Trophoblast cell (in vitro differentiated cells and primary cell): ENCODE measurements around the gene POLR3E.
"Not testable (repeated sequence)": the region's sequence is repeated elsewhere in the genome, so short reads cannot be mapped to it uniquely, and the experiment has no call there.

Experiments used
- DNase-seq, 2 donors: peaks; one replicate each; pipeline ENCODE4 v3.0.0-alpha.2; 2016
- H2AFZ ChIP-seq: 2 replicates; pipeline ENCODE4 v1.6.1; 2013; ENCODE audit warnings: low read length, moderate library complexity, mild to moderate bottlenecking; ENCODE audit not compliant: insufficient read depth, poor library complexity
- H2AK5ac ChIP-seq: 2 replicates; pipeline ENCODE4 v1.6.1; 2013; ENCODE audit warnings: mild to moderate bottlenecking, low read length
- H2BK120ac ChIP-seq: 2 replicates; pipeline ENCODE4 v1.6.1; 2013; ENCODE audit warnings: low read length, mild to moderate bottlenecking, moderate library complexity; ENCODE audit not compliant: insufficient read depth, poor library complexity
- H2BK12ac ChIP-seq: 2 replicates; pipeline ENCODE4 v1.6.1; 2013; ENCODE audit warnings: mild to moderate bottlenecking, low read length, moderate library complexity
- H2BK5ac ChIP-seq: 2 replicates; pipeline ENCODE4 v1.6.1; 2013; ENCODE audit warnings: low read length, low read depth, moderate library complexity, mild to moderate bottlenecking; ENCODE audit not compliant: poor library complexity
- H3K14ac ChIP-seq: 2 replicates; pipeline ENCODE4 v1.6.1; 2013; ENCODE audit warnings: mild to moderate bottlenecking, low read length
- H3K18ac ChIP-seq: 2 replicates; pipeline ENCODE4 v1.6.1; 2013; ENCODE audit warnings: mild to moderate bottlenecking, low read length
- H3K23ac ChIP-seq: 2 replicates; pipeline ENCODE4 v1.6.1; 2013; ENCODE audit warnings: low read length
- H3K27ac ChIP-seq: 2 replicates; pipeline ENCODE4 v1.5.1; 2013; ENCODE audit warnings: low read depth, mild to moderate bottlenecking, inconsistent platforms, low read length, moderate library complexity
- H3K27me3 ChIP-seq: 2 replicates; pipeline ENCODE4 v1.6.1; 2013; ENCODE audit warnings: inconsistent platforms, mild to moderate bottlenecking, low read length, moderate library complexity; ENCODE audit not compliant: insufficient read depth
- H3K36me3 ChIP-seq, 2 experiments: 1 replicate in 1 of 2; 2 replicates in 1 of 2; pipeline ENCODE4 v1.6.1; 2013; ENCODE audit warnings: low read length in 2 of 2, mild to moderate bottlenecking in 2 of 2, moderate library complexity in 1 of 2; ENCODE audit not compliant: insufficient read depth in 2 of 2, control insufficient read depth in 1 of 2
- H3K4ac ChIP-seq: 2 replicates; pipeline ENCODE4 v1.6.1; 2013; ENCODE audit warnings: low read depth, mild to moderate bottlenecking, low read length, moderate library complexity
- H3K4me1 ChIP-seq, 2 experiments: 1 replicate in 1 of 2; 2 replicates in 1 of 2; pipeline ENCODE4 v1.6.1; 2013; ENCODE audit warnings: low read length in 2 of 2, mild to moderate bottlenecking in 2 of 2, moderate library complexity in 1 of 2; ENCODE audit not compliant: insufficient read depth in 2 of 2, control insufficient read depth in 1 of 2
- H3K4me2 ChIP-seq: 2 replicates; pipeline ENCODE4 v1.6.1; 2013; ENCODE audit warnings: inconsistent platforms, mild to moderate bottlenecking, low read length, moderate library complexity
- H3K4me3 ChIP-seq: 2 replicates; pipeline ENCODE4 v1.5.1; 2013; ENCODE audit warnings: mild to moderate bottlenecking, low read depth, low read length, inconsistent platforms
- H3K79me1 ChIP-seq: one replicate; pipeline ENCODE4 v1.6.1; 2013; ENCODE audit warnings: low read length
- H3K79me2 ChIP-seq: 2 replicates; pipeline ENCODE4 v1.6.1; 2013; ENCODE audit warnings: low read length, mild to moderate bottlenecking; ENCODE audit not compliant: control insufficient read depth, insufficient read depth, poor library complexity
- H3K9ac ChIP-seq: 2 replicates; pipeline ENCODE4 v1.6.1; 2013; ENCODE audit warnings: mild to moderate bottlenecking, low read length
- H3K9me3 ChIP-seq: 2 replicates; pipeline ENCODE4 v1.6.1; 2013; ENCODE audit warnings: low read depth, mild to moderate bottlenecking, control low read depth, inconsistent platforms, low read length; ENCODE audit not compliant: insufficient read depth
- H4K12ac ChIP-seq: 2 replicates; pipeline ENCODE4 v1.6.1; 2013; ENCODE audit warnings: low read depth, mild to moderate bottlenecking, low read length, moderate library complexity
- H4K8ac ChIP-seq: 2 replicates; pipeline ENCODE4 v1.6.1; 2013; ENCODE audit warnings: low read depth, mild to moderate bottlenecking, low read length, moderate library complexity
- H4K91ac ChIP-seq: one replicate; pipeline ENCODE4 v1.6.1; 2013; ENCODE audit warnings: low read depth, mild to moderate bottlenecking, low read length, moderate library complexity
- WGBS: extraction: QIAGEN DNeasy Blood & Tissue Kit; methylation state at CpG from one replicate; pipeline ENCODE4 v1.1.7; 2013; ENCODE audit warnings: missing lambda C conversion rate; ENCODE audit not compliant: insufficient read length, insufficient coverage; ENCODE audit errors: extremely low coverage; 5-methylcytosine and 5-hydroxymethylcytosine counted together

POLR3E gene

GRCh38 chr16:22368200-22368826, 71.1 kb downstream of the POLR3E start:
- not testable (repeated sequence) for H3K79me1 ChIP-seq, H2AFZ ChIP-seq, H3K36me3 ChIP-seq, H3K18ac ChIP-seq, H3K14ac ChIP-seq, DNase-seq, H3K9ac ChIP-seq, H3K4me3 ChIP-seq, H4K12ac ChIP-seq, H2BK120ac ChIP-seq, H2AK5ac ChIP-seq, H2BK12ac ChIP-seq, H3K79me2 ChIP-seq, H4K8ac ChIP-seq, H3K9me3 ChIP-seq, H2BK5ac ChIP-seq, H4K91ac ChIP-seq, H3K27ac ChIP-seq, H3K23ac ChIP-seq, H3K4me2 ChIP-seq, H3K27me3 ChIP-seq
- Histone ChIP-seq H3K4ac (peak overlapping the region; percentile 64), H3K4me1 (peaks cover 2 to 17% of the 10 kb centered on the region in 2 experiments)
- WGBS = no CpG with 5 or more reads among the region's 8 CpGs

GRCh38 chr16:22369221-22369811, 72.1 kb downstream of the POLR3E start:
- Histone ChIP-seq H3K4me1 (peaks cover 2 to 19% of the 10 kb centered on the region in 2 experiments), H4K8ac (no peak overlapping the region), H3K4me2 (no peak overlapping the region), H3K4ac (peak overlapping the region; percentile 49), H3K36me3 (peaks cover 5 to 6% of the 10 kb centered on the region in 2 experiments), H3K27me3 (no peaks in the 10 kb centered on the region), H3K18ac (no peak overlapping the region), H2BK120ac (no peak overlapping the region), H4K12ac (no peak overlapping the region), H3K4me3 (no peak overlapping the region), H3K27ac (no peak overlapping the region), H3K14ac (no peak overlapping the region), H2AFZ (no peak overlapping the region), H3K23ac (no peak overlapping the region), H4K91ac (no peak overlapping the region), H2BK12ac (no peak overlapping the region), H3K9me3 (no peaks in the 10 kb centered on the region), H3K9ac (no peak overlapping the region), H2BK5ac (no peak overlapping the region), H2AK5ac (no peak overlapping the region), H3K79me2 (peaks cover 13% of the 10 kb centered on the region), H3K79me1 (peaks cover 7% of the 10 kb centered on the region)
- DNase-seq = no peak
- WGBS = no CpG with 5 or more reads among the region's 3 CpGs

GRCh38 chr16:22370038-22370820, 73.0 kb downstream of the POLR3E start:
- H4K91ac ChIP-seq = no peak overlapping the region
- H2BK12ac ChIP-seq = no peak overlapping the region
- H3K79me1 ChIP-seq = peaks cover 14% of the 10 kb centered on the region
- H3K18ac ChIP-seq = no peak overlapping the region
- H3K4ac ChIP-seq = no peak overlapping the region
- H4K12ac ChIP-seq = no peak overlapping the region
- H3K4me2 ChIP-seq = no peak overlapping the region
- no peak overlapping the region for H2BK120ac ChIP-seq
- peaks cover 2 to 20% of the 10 kb centered on the region in 2 experiments for H3K4me1 ChIP-seq
- H2AFZ ChIP-seq = no peak overlapping the region
- no peak overlapping the region for H3K27ac ChIP-seq
- no peaks in the 10 kb centered on the region for H3K9me3 ChIP-seq
- H3K27me3 ChIP-seq = no peaks in the 10 kb centered on the region
- no peak overlapping the region for H3K9ac ChIP-seq
- no peak overlapping the region for H3K14ac ChIP-seq
- peaks cover 2 to 3% of the 10 kb centered on the region in 2 experiments for H3K36me3 ChIP-seq
- no peak overlapping the region for H2AK5ac ChIP-seq
- H4K8ac ChIP-seq = no peak overlapping the region
- no peak overlapping the region for H3K4me3 ChIP-seq
- WGBS = no CpG with 5 or more reads among the region's 2 CpGs
- H3K23ac ChIP-seq = no peak overlapping the region
- H3K79me2 ChIP-seq = peaks cover 16% of the 10 kb centered on the region
- no peak overlapping the region for H2BK5ac ChIP-seq
- peak in 1 of 2 donors; percentile 63 for DNase-seq

- Histone ChIP-seq H3K27me3 (no peaks in the 10 kb centered on the region), H3K36me3 (peaks cover 0 to 2% of the 10 kb centered on the region in 2 experiments), H2BK12ac (no peak overlapping the region), H4K8ac (no peak overlapping the region), H4K12ac (no peak overlapping the region), H3K14ac (no peak overlapping the region), H3K18ac (no peak overlapping the region), H3K4me1 (peaks cover 2 to 15% of the 10 kb centered on the region in 2 experiments), H3K4me3 (peak overlapping the region; percentile 86), H3K79me1 (peaks cover 14% of the 10 kb centered on the region), H4K91ac (no peak overlapping the region), H2AFZ (no peak overlapping the region), H2BK120ac (no peak overlapping the region), H2AK5ac (no peak overlapping the region), H3K4me2 (peak overlapping the region; percentile 85), H2BK5ac (no peak overlapping the region), H3K23ac (no peak overlapping the region), H3K4ac (peak overlapping the region; percentile 78), H3K9ac (peak overlapping the region; percentile 93), H3K9me3 (no peaks in the 10 kb centered on the region), H3K79me2 (peaks cover 13% of the 10 kb centered on the region), H3K27ac (no peak overlapping the region)
- WGBS = no CpG with 5 or more reads among the region's 14 CpGs
- DNase-seq = no peak
Measured at GRCh38 chr16:22372882-22373661, 75.9 kb downstream of the POLR3E start.
